Loucy (cell line): Measurements from ENCODE around the gene RELCH.

Experiments
- EZH2phosphoT487 ChIP-seq: fragments of 200-600 bp; IDR thresholded peaks from 2 replicates; pipeline ENCODE4 v1.6.1; 2018; ENCODE audit warnings: antibody characterized with exemption, mild to moderate bottlenecking, moderate library complexity, borderline replicate concordance
- TF ChIP-seq, protein P1 (sequence below): fragments of 200-600 bp; sonication (generic); conservative IDR thresholded peaks from 2 replicates; pipeline ENCODE4 v1.5.1; 2014; ENCODE audit warnings: mild to moderate bottlenecking, antibody characterized with exemption, low read length

DNA sequence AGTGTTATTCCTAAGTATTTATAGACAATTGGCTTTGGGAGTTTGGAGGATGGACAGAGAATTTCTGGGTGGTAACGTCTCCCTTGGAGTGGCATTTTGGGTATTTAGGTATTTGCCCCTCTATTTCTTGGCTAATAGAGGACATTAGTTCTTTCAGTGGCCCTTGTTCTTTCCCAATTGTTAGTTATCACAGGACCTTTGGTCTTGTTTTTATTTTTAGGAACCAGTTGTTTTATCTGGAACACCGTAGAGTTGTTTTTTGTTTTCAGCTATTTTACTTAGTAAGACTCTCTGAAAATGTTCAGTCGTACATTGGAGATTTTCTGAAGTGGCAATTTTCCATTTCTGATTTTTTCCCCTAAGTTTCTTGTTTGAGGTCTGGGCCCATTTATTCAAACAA is 97.6 kb downstream of the RELCH start:
- TF ChIP-seq, protein P1, sequence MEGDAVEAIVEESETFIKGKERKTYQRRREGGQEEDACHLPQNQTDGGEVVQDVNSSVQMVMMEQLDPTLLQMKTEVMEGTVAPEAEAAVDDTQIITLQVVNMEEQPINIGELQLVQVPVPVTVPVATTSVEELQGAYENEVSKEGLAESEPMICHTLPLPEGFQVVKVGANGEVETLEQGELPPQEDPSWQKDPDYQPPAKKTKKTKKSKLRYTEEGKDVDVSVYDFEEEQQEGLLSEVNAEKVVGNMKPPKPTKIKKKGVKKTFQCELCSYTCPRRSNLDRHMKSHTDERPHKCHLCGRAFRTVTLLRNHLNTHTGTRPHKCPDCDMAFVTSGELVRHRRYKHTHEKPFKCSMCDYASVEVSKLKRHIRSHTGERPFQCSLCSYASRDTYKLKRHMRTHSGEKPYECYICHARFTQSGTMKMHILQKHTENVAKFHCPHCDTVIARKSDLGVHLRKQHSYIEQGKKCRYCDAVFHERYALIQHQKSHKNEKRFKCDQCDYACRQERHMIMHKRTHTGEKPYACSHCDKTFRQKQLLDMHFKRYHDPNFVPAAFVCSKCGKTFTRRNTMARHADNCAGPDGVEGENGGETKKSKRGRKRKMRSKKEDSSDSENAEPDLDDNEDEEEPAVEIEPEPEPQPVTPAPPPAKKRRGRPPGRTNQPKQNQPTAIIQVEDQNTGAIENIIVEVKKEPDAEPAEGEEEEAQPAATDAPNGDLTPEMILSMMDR: no peak
- no peak for TF ChIP-seq EZH2phosphoT487
